Loucy (cell line): Measurements from ENCODE around the gene POLR3B.
"Not testable (repeated sequence)": the region's sequence is repeated elsewhere in the genome, so short reads cannot be mapped to it uniquely, and the experiment has no call there.

Source experiments
- EZH2phosphoT487 ChIP-seq: fragments of 200-600 bp; IDR thresholded peaks from 2 replicates; pipeline ENCODE4 v1.6.1; 2018; ENCODE audit warnings: antibody characterized with exemption, mild to moderate bottlenecking, moderate library complexity, borderline replicate concordance
- TF ChIP-seq, protein P1 (sequence below): fragments of 200-600 bp; sonication (generic); conservative IDR thresholded peaks from 2 replicates; pipeline ENCODE4 v1.5.1; 2014; ENCODE audit warnings: mild to moderate bottlenecking, antibody characterized with exemption, low read length

DNA sequence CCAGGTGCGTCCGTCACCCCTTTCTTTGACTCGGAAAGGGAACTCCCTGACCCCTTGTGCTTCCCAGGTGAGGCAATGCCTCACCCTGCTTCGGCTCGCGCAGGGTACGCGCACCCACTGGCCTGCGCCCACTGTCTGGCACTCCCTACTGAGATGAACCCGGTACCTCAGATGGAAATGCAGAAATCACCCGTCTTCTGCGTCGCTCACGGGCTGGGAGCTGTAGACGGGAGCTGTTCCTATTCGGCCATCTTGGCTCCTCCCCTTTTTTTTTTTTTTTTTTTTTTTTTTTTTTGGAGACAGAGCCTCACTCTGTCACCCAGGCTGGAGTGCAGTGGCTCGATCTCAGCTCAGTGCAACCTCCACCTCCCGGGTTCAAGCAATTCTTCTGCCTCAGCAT lies 120.1 kb downstream of the POLR3B start:
- TF ChIP-seq, protein P1, sequence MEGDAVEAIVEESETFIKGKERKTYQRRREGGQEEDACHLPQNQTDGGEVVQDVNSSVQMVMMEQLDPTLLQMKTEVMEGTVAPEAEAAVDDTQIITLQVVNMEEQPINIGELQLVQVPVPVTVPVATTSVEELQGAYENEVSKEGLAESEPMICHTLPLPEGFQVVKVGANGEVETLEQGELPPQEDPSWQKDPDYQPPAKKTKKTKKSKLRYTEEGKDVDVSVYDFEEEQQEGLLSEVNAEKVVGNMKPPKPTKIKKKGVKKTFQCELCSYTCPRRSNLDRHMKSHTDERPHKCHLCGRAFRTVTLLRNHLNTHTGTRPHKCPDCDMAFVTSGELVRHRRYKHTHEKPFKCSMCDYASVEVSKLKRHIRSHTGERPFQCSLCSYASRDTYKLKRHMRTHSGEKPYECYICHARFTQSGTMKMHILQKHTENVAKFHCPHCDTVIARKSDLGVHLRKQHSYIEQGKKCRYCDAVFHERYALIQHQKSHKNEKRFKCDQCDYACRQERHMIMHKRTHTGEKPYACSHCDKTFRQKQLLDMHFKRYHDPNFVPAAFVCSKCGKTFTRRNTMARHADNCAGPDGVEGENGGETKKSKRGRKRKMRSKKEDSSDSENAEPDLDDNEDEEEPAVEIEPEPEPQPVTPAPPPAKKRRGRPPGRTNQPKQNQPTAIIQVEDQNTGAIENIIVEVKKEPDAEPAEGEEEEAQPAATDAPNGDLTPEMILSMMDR, result not testable (repeated sequence)
- TF ChIP-seq EZH2phosphoT487, result not testable (repeated sequence)
